ENCODE measurements around the gene KDM1A. TPM values are rescaled to one million over a fixed set of nuclear protein-coding genes. Genes with fewer than 3 reads are reported as not detected.

The KDM1A gene
- total RNA-seq, 1 experiment from 2014 or later: 110 TPM

DNA sequence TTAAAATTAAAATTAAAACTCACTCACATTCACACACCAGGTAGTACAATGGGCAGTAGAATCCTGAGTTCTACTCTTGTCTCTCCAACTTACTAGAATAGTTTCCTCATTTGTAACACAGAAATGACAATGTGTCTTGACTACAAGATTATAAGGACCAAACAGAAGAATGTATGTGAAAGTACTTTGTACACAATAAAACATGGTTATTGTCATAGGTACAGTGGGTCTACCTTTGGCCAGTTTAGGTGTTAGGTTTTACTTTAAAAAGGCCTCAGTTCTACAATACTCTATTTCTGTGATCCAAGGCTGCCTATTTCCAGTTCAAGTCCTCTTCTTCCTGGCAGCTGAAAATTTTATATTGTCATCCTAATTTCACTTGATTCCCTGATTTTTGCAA, 99.1 kb downstream of the KDM1A start:
- Histone ChIP-seq H2AFZ (ENCODE audit: low read length) (no peak overlapping the region), H4K20me1 (ENCODE audit: insufficient read depth, low read depth, low read length) (peaks cover 11% of the 10 kb centered on the region; the same call in 1 of the 2 replicates), H3K4me1 (ENCODE audit: low read length) (no peaks in the 10 kb centered on the region; the same call in 1 of the 2 replicates), H3K4me3 (ENCODE audit: low read length) (no peak overlapping the region), H3K9me2 (replicated peaks; ENCODE audit: insufficient read depth, low read length) (no peaks in the 10 kb centered on the region), H3K36me3 (ENCODE audit: insufficient read depth, low read length) (no peaks in the 10 kb centered on the region), H3K9me3 (ENCODE audit: low read length) (no peaks in the 10 kb centered on the region), H3K9ac (ENCODE audit: low read length) (no peak overlapping the region), H3K27me3 (ENCODE audit: low read length) (no peaks in the 10 kb centered on the region), H3K4me2 (ENCODE audit: low read depth, low read length, poor library complexity, severe bottlenecking) (no peak overlapping the region), H3K79me2 (ENCODE audit: low read length) (no peaks in the 10 kb centered on the region), H3K27ac (ENCODE audit: low read length) (no peak overlapping the region)
- DNase-seq: no peak

- H3K4me1 ChIP-seq (ENCODE audit: low read length): no peaks in the 10 kb centered on the region; the same call in 1 of the 2 replicates
- H4K20me1 ChIP-seq (ENCODE audit: insufficient read depth, low read depth, low read length): peaks cover 11% of the 10 kb centered on the region; the same call in 1 of the 2 replicates
- no peaks in the 10 kb centered on the region for H3K9me2 ChIP-seq (replicated peaks; ENCODE audit: insufficient read depth, low read length)
- no peaks in the 10 kb centered on the region for H3K36me3 ChIP-seq (ENCODE audit: insufficient read depth, low read length)
- DNase-seq: no peak
- H3K79me2 ChIP-seq (ENCODE audit: low read length): no peaks in the 10 kb centered on the region
- H3K27me3 ChIP-seq (ENCODE audit: low read length): no peaks in the 10 kb centered on the region
- H3K4me3 ChIP-seq (ENCODE audit: low read length): no peak overlapping the region
- no peak overlapping the region for H2AFZ ChIP-seq (ENCODE audit: low read length)
- H3K9me3 ChIP-seq (ENCODE audit: low read length): no peaks in the 10 kb centered on the region
- no peak overlapping the region for H3K9ac ChIP-seq (ENCODE audit: low read length)
- H3K4me2 ChIP-seq (ENCODE audit: low read depth, low read length, poor library complexity, severe bottlenecking): no peak overlapping the region
- no peak overlapping the region for H3K27ac ChIP-seq (ENCODE audit: low read length)
Observed at GRCh38 chr1:23118957-23119792, 99.9 kb downstream of the KDM1A start.

DNA sequence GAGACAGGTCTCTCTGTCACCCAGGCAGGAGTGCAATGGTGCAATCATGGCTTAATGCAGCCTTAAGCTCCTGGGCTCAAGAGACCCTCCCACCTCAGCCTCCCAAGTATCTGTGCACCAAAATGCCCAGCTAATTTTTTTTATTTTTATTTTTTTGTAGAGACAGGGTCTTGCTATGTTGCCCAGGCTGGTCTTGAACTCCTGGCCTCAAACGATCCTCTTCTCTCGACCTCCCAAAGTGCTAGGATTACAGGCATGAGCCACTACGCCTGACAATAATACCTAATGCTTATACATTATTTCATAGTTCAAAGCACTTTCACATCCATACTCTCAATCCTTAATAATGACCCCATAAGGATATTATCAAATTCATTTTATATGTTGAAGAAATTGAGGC, 101.1 kb downstream of the KDM1A start:
- H3K79me2 ChIP-seq (ENCODE audit: low read length): no peaks in the 10 kb centered on the region
- H3K4me2 ChIP-seq (ENCODE audit: low read depth, low read length, poor library complexity, severe bottlenecking): no peak overlapping the region
- no peaks in the 10 kb centered on the region for H3K4me1 ChIP-seq (ENCODE audit: low read length)
- no peak overlapping the region for H3K9ac ChIP-seq (ENCODE audit: low read length)
- no peak for DNase-seq
- no peaks in the 10 kb centered on the region for H3K27me3 ChIP-seq (ENCODE audit: low read length)
- H3K9me3 ChIP-seq (ENCODE audit: low read length): no peaks in the 10 kb centered on the region
- H3K4me3 ChIP-seq (ENCODE audit: low read length): no peak overlapping the region
- H3K36me3 ChIP-seq (ENCODE audit: insufficient read depth, low read length): no peaks in the 10 kb centered on the region
- H3K9me2 ChIP-seq (replicated peaks; ENCODE audit: insufficient read depth, low read length): no peaks in the 10 kb centered on the region
- peaks cover 11% of the 10 kb centered on the region; the same call in 1 of the 2 replicates for H4K20me1 ChIP-seq (ENCODE audit: insufficient read depth, low read depth, low read length)
- H3K27ac ChIP-seq (ENCODE audit: low read length): no peak overlapping the region
- no peak overlapping the region for H2AFZ ChIP-seq (ENCODE audit: low read length)

DNA sequence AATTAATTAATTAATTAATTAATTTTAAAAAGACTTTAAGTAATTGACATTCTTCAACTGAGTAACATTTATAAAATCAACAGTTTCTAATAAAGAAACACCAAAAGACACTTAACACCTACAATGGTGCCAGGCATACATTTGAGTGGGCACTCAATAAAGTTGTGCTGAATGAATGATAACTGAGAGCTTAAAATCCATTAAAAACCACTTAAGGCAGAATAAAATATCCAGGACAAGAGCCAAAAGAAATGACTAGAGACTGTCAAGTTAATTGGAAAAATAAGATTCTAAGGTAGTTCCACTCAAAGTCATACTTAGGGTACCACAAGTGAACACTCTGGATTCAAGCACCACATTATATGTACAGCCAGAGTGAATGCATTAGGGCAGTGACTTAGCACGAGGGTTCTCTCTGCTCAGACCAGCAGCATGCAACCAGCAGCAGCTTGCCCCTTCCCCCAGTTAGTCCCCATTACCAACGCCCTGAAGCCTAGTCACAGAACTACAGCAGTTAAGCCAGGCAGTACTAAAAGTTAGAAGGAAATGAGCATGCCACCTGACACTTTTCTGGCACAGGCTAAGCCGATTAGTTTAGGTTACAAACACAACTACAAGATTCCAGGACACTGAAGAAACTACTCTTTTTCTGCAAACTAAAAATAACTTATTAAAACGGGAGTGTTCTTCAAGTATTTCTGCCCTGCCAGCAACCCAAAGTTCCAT, 102.9 kb downstream of the KDM1A start:
- DNase-seq: no peak
- Histone ChIP-seq H3K4me3 (ENCODE audit: low read length) (no peak overlapping the region), H3K79me2 (ENCODE audit: low read length) (no peaks in the 10 kb centered on the region), H3K9me2 (replicated peaks; ENCODE audit: insufficient read depth, low read length) (no peaks in the 10 kb centered on the region), H3K9me3 (ENCODE audit: low read length) (no peaks in the 10 kb centered on the region), H3K36me3 (ENCODE audit: insufficient read depth, low read length) (no peaks in the 10 kb centered on the region), H3K4me1 (ENCODE audit: low read length) (no peaks in the 10 kb centered on the region), H3K9ac (ENCODE audit: low read length) (no peak overlapping the region), H3K27ac (ENCODE audit: low read length) (no peak overlapping the region), H2AFZ (ENCODE audit: low read length) (no peak overlapping the region), H3K27me3 (ENCODE audit: low read length) (no peaks in the 10 kb centered on the region), H3K4me2 (ENCODE audit: low read depth, low read length, poor library complexity, severe bottlenecking) (no peak overlapping the region), H4K20me1 (ENCODE audit: insufficient read depth, low read depth, low read length) (peaks cover 6% of the 10 kb centered on the region; the same call in 1 of the 2 replicates)

GRCh38 chr1:23122796-23123195, 103.5 kb downstream of the KDM1A start:
- H2AFZ ChIP-seq (ENCODE audit: low read length): no peak overlapping the region
- no peaks in the 10 kb centered on the region for H3K4me1 ChIP-seq (ENCODE audit: low read length)
- no peak overlapping the region for H3K27ac ChIP-seq (ENCODE audit: low read length)
- H3K9me3 ChIP-seq (ENCODE audit: low read length): no peaks in the 10 kb centered on the region
- H3K36me3 ChIP-seq (ENCODE audit: insufficient read depth, low read length): no peaks in the 10 kb centered on the region
- H3K9ac ChIP-seq (ENCODE audit: low read length): no peak overlapping the region
- H3K79me2 ChIP-seq (ENCODE audit: low read length): no peaks in the 10 kb centered on the region
- no peak for DNase-seq
- H3K27me3 ChIP-seq (ENCODE audit: low read length): no peaks in the 10 kb centered on the region
- no peak overlapping the region for H3K4me3 ChIP-seq (ENCODE audit: low read length)
- no peak overlapping the region for H3K4me2 ChIP-seq (ENCODE audit: low read depth, low read length, poor library complexity, severe bottlenecking)
- H3K9me2 ChIP-seq (replicated peaks; ENCODE audit: insufficient read depth, low read length): no peaks in the 10 kb centered on the region
- H4K20me1 ChIP-seq (ENCODE audit: insufficient read depth, low read depth, low read length): peaks cover 6% of the 10 kb centered on the region; the same call in 1 of the 2 replicates

DNA sequence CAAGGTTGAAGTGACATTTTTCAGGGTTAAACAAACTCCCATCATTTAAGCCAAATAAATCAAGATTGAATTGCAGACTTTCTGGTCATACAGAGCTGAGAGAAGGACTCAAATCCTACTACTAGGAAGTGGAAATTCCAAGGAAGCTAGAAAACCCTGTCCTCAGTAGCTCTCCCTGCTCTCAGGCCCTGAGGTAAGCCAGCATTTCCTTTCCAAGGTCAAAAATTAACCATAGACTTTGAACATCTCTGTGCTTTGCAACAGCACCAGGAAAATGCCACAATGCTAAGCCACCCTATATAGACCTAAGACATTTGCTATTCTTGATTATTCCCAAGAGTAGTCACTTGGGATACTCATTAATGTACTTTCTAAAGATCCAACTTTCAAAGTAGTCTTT, 104.3 kb downstream of the KDM1A start:
- H3K9me3 ChIP-seq (ENCODE audit: low read length): no peaks in the 10 kb centered on the region
- H3K36me3 ChIP-seq (ENCODE audit: insufficient read depth, low read length): no peaks in the 10 kb centered on the region
- H3K9ac ChIP-seq (ENCODE audit: low read length): no peak overlapping the region
- H2AFZ ChIP-seq (ENCODE audit: low read length): no peak overlapping the region
- no peaks in the 10 kb centered on the region for H3K4me1 ChIP-seq (ENCODE audit: low read length)
- no peak overlapping the region for H3K4me2 ChIP-seq (ENCODE audit: low read depth, low read length, poor library complexity, severe bottlenecking)
- no peaks in the 10 kb centered on the region for H3K27me3 ChIP-seq (ENCODE audit: low read length)
- no peak for DNase-seq
- H3K79me2 ChIP-seq (ENCODE audit: low read length): no peaks in the 10 kb centered on the region
- H3K27ac ChIP-seq (ENCODE audit: low read length): no peak overlapping the region
- peaks cover 6% of the 10 kb centered on the region; the same call in 1 of the 2 replicates for H4K20me1 ChIP-seq (ENCODE audit: insufficient read depth, low read depth, low read length)
- H3K4me3 ChIP-seq (ENCODE audit: low read length): no peak overlapping the region
- no peaks in the 10 kb centered on the region for H3K9me2 ChIP-seq (replicated peaks; ENCODE audit: insufficient read depth, low read length)

DNA sequence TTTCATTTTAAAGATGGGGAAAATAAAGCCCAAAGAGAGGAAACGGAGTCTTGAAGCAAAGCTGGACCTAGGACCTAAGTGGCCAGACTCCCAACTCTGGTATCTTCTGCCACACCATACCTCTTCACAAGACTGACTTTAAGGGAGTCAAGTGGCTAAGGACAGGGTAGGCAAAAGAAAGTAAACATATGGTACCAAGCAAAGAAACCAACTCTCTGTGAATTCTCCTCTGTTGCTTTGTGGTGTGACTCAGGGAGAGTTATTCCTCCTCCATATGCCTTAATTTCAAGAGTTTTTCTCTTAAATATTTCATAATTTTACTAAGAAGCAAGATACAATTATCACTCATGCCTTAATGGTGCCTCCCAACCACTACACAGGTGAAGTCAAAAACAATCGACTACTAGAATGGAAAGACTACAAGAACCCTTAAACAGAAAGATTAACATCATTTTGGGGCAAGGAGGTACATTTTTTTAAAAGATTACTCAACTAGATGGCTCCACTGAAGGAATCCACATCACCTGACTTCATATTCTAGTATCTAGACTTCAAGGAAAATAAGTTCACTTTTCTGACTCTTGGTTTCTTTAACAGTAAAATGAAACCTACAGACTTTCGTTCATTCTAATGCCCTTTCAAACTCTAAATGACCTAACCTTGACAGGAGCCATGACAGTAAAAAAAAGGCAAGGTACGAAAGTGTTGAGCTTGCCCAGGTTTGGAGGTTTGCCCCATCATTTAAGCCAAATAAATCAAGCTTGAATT, 105.2 kb downstream of the KDM1A start:
- Histone ChIP-seq H3K4me3 (ENCODE audit: low read length) (no peak overlapping the region), H3K27me3 (ENCODE audit: low read length) (no peaks in the 10 kb centered on the region), H3K4me2 (ENCODE audit: low read depth, low read length, poor library complexity, severe bottlenecking) (no peak overlapping the region), H3K27ac (ENCODE audit: low read length) (no peak overlapping the region), H4K20me1 (ENCODE audit: insufficient read depth, low read depth, low read length) (peaks cover 6% of the 10 kb centered on the region; the same call in 1 of the 2 replicates), H2AFZ (ENCODE audit: low read length) (no peak overlapping the region), H3K36me3 (ENCODE audit: insufficient read depth, low read length) (no peaks in the 10 kb centered on the region), H3K9ac (ENCODE audit: low read length) (no peak overlapping the region), H3K4me1 (ENCODE audit: low read length) (no peaks in the 10 kb centered on the region), H3K9me2 (replicated peaks; ENCODE audit: insufficient read depth, low read length) (no peaks in the 10 kb centered on the region), H3K79me2 (ENCODE audit: low read length) (no peaks in the 10 kb centered on the region), H3K9me3 (ENCODE audit: low read length) (no peaks in the 10 kb centered on the region)
- DNase-seq: no peak

DNA sequence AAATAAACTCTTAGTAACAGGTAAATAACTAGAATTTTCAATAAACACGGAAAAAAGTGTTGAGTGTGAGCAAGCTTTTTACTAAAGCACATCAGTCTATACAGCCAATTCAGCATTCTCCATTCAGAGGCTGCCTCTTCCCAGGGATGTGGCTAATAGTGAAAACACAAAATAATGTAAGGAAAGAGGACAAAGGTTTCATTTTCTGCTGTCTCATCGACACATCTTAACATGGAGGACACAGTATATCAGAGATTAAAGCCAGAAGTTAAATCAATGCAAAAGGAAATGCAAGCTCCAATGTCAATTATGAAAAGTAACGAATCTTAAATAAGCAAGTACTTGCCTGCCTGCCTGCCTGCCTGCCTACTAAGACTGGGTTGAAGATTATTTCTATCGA, 106.2 kb downstream of the KDM1A start:
- no peaks in the 10 kb centered on the region for H3K36me3 ChIP-seq (ENCODE audit: insufficient read depth, low read length)
- peaks cover 6% of the 10 kb centered on the region; the same call in 1 of the 2 replicates for H4K20me1 ChIP-seq (ENCODE audit: insufficient read depth, low read depth, low read length)
- no peaks in the 10 kb centered on the region for H3K9me2 ChIP-seq (replicated peaks; ENCODE audit: insufficient read depth, low read length)
- H3K27me3 ChIP-seq (ENCODE audit: low read length): no peaks in the 10 kb centered on the region
- no peak for DNase-seq
- H3K27ac ChIP-seq (ENCODE audit: low read length): no peak overlapping the region
- H3K9ac ChIP-seq (ENCODE audit: low read length): no peak overlapping the region
- H3K79me2 ChIP-seq (ENCODE audit: low read length): no peaks in the 10 kb centered on the region
- H3K4me1 ChIP-seq (ENCODE audit: low read length): no peaks in the 10 kb centered on the region
- H3K4me2 ChIP-seq (ENCODE audit: low read depth, low read length, poor library complexity, severe bottlenecking): no peak overlapping the region
- H3K4me3 ChIP-seq (ENCODE audit: low read length): no peak overlapping the region
- no peaks in the 10 kb centered on the region for H3K9me3 ChIP-seq (ENCODE audit: low read length)
- no peak overlapping the region for H2AFZ ChIP-seq (ENCODE audit: low read length)

Measured in Karpas-422 (cell line).